Measurements from ENCODE around the gene SUPT5H. TPM values are rescaled to one million over a fixed set of nuclear protein-coding genes. Genes with fewer than 3 reads are reported as not detected.
"Not testable (repeated sequence)": the region's sequence is repeated elsewhere in the genome, so short reads cannot be mapped to it uniquely, and the experiment has no call there.

Gene SUPT5H
- total and polyA plus RNA-seq, 10 of the 15 experiments (the other 5 are each of a cell fraction or from before 2014, with no cell fraction given), result 27.2 to 194 (median 83.6) TPM

- TF ChIP-seq BCL3 (IDR thresholded peaks at IDR 0.05; ENCODE audit: borderline replicate concordance, insufficient read depth, low read depth, low read length, poor library complexity, severe bottlenecking) (no peak), HDGF (IDR thresholded peaks at IDR 0.05) (0 out of 2 replicates have a peak, but pooled peaks have one; percentile 46), SMARCA5 (IDR thresholded peaks at IDR 0.05) (no peak), MTA3 (IDR thresholded peaks at IDR 0.05; ENCODE audit: borderline replicate concordance, low read length) (no peak)
These were observed 3.9 kb downstream of the SUPT5H start (continued) for GRCh38 chr19:39449116-39449797.

DNA sequence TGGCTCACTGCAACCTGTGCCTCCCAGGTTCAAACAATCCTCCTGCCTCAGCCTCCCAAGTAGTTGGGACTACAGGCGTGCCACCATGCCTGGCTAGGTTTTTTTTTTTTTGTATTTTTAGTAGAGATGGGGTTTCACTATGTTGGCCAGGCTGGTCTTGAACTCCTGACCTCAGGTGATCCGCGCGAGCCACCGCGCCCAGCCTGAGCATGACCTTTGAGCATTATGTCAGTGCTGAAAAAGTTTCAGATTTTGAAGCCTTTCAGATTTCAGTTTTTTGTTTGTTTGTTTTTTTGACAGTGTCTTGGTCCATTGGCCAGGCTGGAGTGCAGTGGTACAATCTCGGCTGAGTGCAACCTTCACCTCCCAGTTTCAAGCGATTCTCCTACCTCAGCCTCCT lies 5.9 kb downstream of the SUPT5H start:
- FAIRE-seq; BruUV-seq (replicated peaks); DNase-seq (ENCODE audit: low read depth, low spot score); POLR2A ChIA-PET; H3K9me3 ChIP-seq (replicated peaks; ENCODE audit: control insufficient read depth, insufficient read depth, low read length); H3K27ac ChIP-seq (ENCODE audit: control insufficient read depth, insufficient read depth); H3K4me2 ChIP-seq (ENCODE audit: control insufficient read depth, insufficient read depth); H4K20me1 ChIP-seq (ENCODE audit: control insufficient read depth, insufficient read depth); RAD21 ChIA-PET (ENCODE audit: unreplicated experiment); SMC1A ChIA-PET (ENCODE audit: uncharacterized antibody, unreplicated experiment); in situ Hi-C loops (cut with MboI); H3K9ac ChIP-seq (ENCODE audit: control insufficient read depth, insufficient read depth, low read length); ATAC-seq; H3K27me3 ChIP-seq (replicated peaks in 1 of 2; ENCODE audit: control insufficient read depth in 2 of 2, insufficient read depth in 2 of 2, low read length in 1 of 2); H2AFZ ChIP-seq (ENCODE audit: control insufficient read depth, low read depth, low read length); intact Hi-C loops (cut with micrococcal nuclease; ENCODE audit: unreplicated experiment); H3K4me3 ChIP-seq: not testable (repeated sequence)
- Histone ChIP-seq H3K79me2 (ENCODE audit: control insufficient read depth, insufficient read depth, low read length) (peaks cover 66% of the 10 kb centered on the region), H3K36me3 (ENCODE audit: control insufficient read depth in 2 of 2, insufficient read depth in 2 of 2, low read length in 1 of 2) (peaks cover 6 to 25% of the 10 kb centered on the region in 2 experiments), H3K4me1 (ENCODE audit: control insufficient read depth, insufficient read depth, low read length) (peaks cover 28% of the 10 kb centered on the region)
- CTCF ChIA-PET, result interaction anchor here (1.7 kb wide), 1 partner anchor 11 kb away, joined by 5 read pairs; no protein-coding TSS in a partner anchor
- peak; percentile 83 for TF ChIP-seq ZBTB33 (IDR thresholded peaks at IDR 0.05)
- 86% methylated on average over 8 of the region's 8 CpGs for WGBS (ENCODE audit: insufficient coverage, insufficient replicate concordance, low lambda C conversion rate, missing lambda C conversion rate)

All from GM12878 (cell line).